Measurements from ENCODE around the gene CTDP1.

The CTDP1 gene

GRCh38 chr18:79784071-79784913, 104.7 kb downstream of the CTDP1 start:
- ATAC-seq = no peak
- no peak for DNase-seq

- ATAC-seq (no peak), DNase-seq (no peak)
These were observed 105.6 kb downstream of the CTDP1 start for GRCh38 chr18:79784965-79785770.

- ATAC-seq (no peak), DNase-seq (no peak)
These were observed 106.2 kb downstream of the CTDP1 start for GRCh38 chr18:79785831-79786230.

GRCh38 chr18:79786304-79786703, 106.7 kb downstream of the CTDP1 start:
- DNase-seq (no peak), ATAC-seq (no peak)

- ATAC-seq = no peak
These were observed 107.4 kb downstream of the CTDP1 start for GRCh38 chr18:79786786-79787526.

GRCh38 chr18:79787527-79787864, 107.9 kb downstream of the CTDP1 start:
- DNase-seq = no peak
- ATAC-seq = no peak

More at GRCh38 chr18:79786786-79787526, 107.4 kb downstream of the CTDP1 start:
- DNase-seq = no peak

- ATAC-seq (no peak), DNase-seq (no peak)
These were observed 108.5 kb downstream of the CTDP1 start for GRCh38 chr18:79787865-79788733.

- no peak for DNase-seq
- no peak for ATAC-seq
These were observed 109.1 kb downstream of the CTDP1 start for GRCh38 chr18:79788734-79789085.

GRCh38 chr18:79789091-79789891, 109.7 kb downstream of the CTDP1 start:
- no peak for ATAC-seq
- DNase-seq = no peak

GRCh38 chr18:79789901-79790890, 110.6 kb downstream of the CTDP1 start:
- DNase-seq = no peak
- no peak for ATAC-seq

GRCh38 chr18:79790996-79791972, 111.7 kb downstream of the CTDP1 start:
- ATAC-seq (no peak), DNase-seq (no peak)

GRCh38 chr18:79792096-79792987, 112.7 kb downstream of the CTDP1 start:
- DNase-seq (no peak), ATAC-seq (no peak)

- DNase-seq (no peak), ATAC-seq (no peak)
These were observed 113.4 kb downstream of the CTDP1 start for GRCh38 chr18:79792988-79793355.

- no peak for ATAC-seq
- DNase-seq = no peak
These were observed 115.2 kb downstream of the CTDP1 start for GRCh38 chr18:79794846-79795245.

- DNase-seq = no peak
- no peak for ATAC-seq
These were observed 115.8 kb downstream of the CTDP1 start for GRCh38 chr18:79795446-79795845.

GRCh38 chr18:79796016-79796415, 116.4 kb downstream of the CTDP1 start:
- no peak for ATAC-seq
- no peak for DNase-seq
